Liver (tissue), 9 donors: Measurements from ENCODE around the gene CA9. TPM values are rescaled to one million over a fixed set of nuclear protein-coding genes. Genes with fewer than 3 reads are reported as not detected.

Experiments
- DNase-seq: peaks from one replicate; pipeline ENCODE4 v3.0.0-alpha.2; 2017; ENCODE audit warnings: low spot score
- H3K27ac ChIP-seq, 2 donors: one replicate each; pipeline ENCODE4 v1.7.0; 2013; ENCODE audit warnings: inconsistent platforms in 2 of 2, low read length in 2 of 2, control low read depth in 1 of 2, low read depth in 1 of 2, mild to moderate bottlenecking in 1 of 2
- H3K27me3 ChIP-seq, 4 donors: one replicate each; pipeline versions ENCODE4 v1.6.1 to v1.7.0; 2013; ENCODE audit warnings: low read length in 3 of 4, inconsistent platforms in 1 of 4, mild to moderate bottlenecking in 1 of 4, moderate library complexity in 1 of 4; ENCODE audit not compliant: control insufficient read depth in 4 of 4, insufficient read depth in 4 of 4
- H3K36me3 ChIP-seq, 4 donors: one replicate each; pipeline versions ENCODE4 v1.6.1 to v1.7.0; 2013; ENCODE audit warnings: low read length in 3 of 4, mild to moderate bottlenecking in 3 of 4, low read depth in 1 of 4, moderate library complexity in 1 of 4; ENCODE audit not compliant: control insufficient read depth in 4 of 4, insufficient read depth in 3 of 4
- H3K4me1 ChIP-seq, 4 donors: one replicate each; pipeline versions ENCODE4 v1.6.1 to v1.7.0; 2013; ENCODE audit warnings: low read length in 3 of 4, mild to moderate bottlenecking in 3 of 4, moderate library complexity in 1 of 4; ENCODE audit not compliant: control insufficient read depth in 4 of 4, insufficient read depth in 4 of 4
- H3K4me3 ChIP-seq, 3 donors: one replicate each; pipeline versions ENCODE4 v1.6.1 to v1.7.0; 2013; ENCODE audit warnings: low read length in 3 of 3, control low read depth in 1 of 3, low read depth in 1 of 3, mild to moderate bottlenecking in 1 of 3
- H3K9ac ChIP-seq, 2 donors: one replicate each; pipeline ENCODE4 v1.7.0; 2013; ENCODE audit warnings: low read length in 2 of 2, mild to moderate bottlenecking in 2 of 2, moderate library complexity in 2 of 2, control low read depth in 1 of 2, low read depth in 1 of 2
- H3K9me3 ChIP-seq, 4 donors: one replicate each; pipeline versions ENCODE4 v1.6.1 to v1.7.0; 2013; ENCODE audit warnings: low read length in 3 of 4; ENCODE audit not compliant: control insufficient read depth in 4 of 4
- ATF3 ChIP-seq: IDR thresholded peaks from 2 replicates; pipeline ENCODE4 v1.6.1; 2016; ENCODE audit warnings: antibody characterized with exemption
- CTCF ChIP-seq: fragments of 150-350 bp; IDR thresholded peaks from 2 replicates; pipeline ENCODE4 v1.5.1; 2017; ENCODE audit warnings: improper control_type of control experiment, low read depth, low read length; ENCODE audit not compliant: missing input control
- EGR1 ChIP-seq, 2 donors: IDR thresholded peaks; 2 replicates each; pipeline ENCODE4 v1.6.1; 2016 to 2018; ENCODE audit warnings: antibody characterized with exemption in 2 of 2, low read depth in 2 of 2
- FOXA1 ChIP-seq: IDR thresholded peaks from 2 replicates; pipeline ENCODE4 v1.6.1; 2016; ENCODE audit warnings: antibody characterized with exemption
- FOXA2 ChIP-seq: IDR thresholded peaks from 2 replicates; pipeline ENCODE4 v1.6.1; 2016; ENCODE audit warnings: antibody characterized with exemption
- GABPA ChIP-seq, 2 donors: IDR thresholded peaks in 1 of 2; conservative IDR thresholded peaks in 1 of 2; 2 replicates each; pipeline ENCODE4 v1.6.1; 2016; ENCODE audit warnings: antibody characterized with exemption in 2 of 2, mild to moderate bottlenecking in 1 of 2, moderate library complexity in 1 of 2
- HNF4G ChIP-seq: IDR thresholded peaks from 2 replicates; pipeline ENCODE4 v1.6.1; 2016; ENCODE audit warnings: antibody characterized with exemption
- MAX ChIP-seq: IDR thresholded peaks from 2 replicates; pipeline ENCODE4 v1.6.1; 2016; ENCODE audit warnings: antibody characterized with exemption
- NR2F2 ChIP-seq: IDR thresholded peaks from 2 replicates; pipeline ENCODE4 v1.6.1; 2016; ENCODE audit warnings: antibody characterized with exemption
- RAD21 ChIP-seq, 2 donors: IDR thresholded peaks; 2 replicates each; pipeline ENCODE4 v1.6.1; 2016; ENCODE audit warnings: antibody characterized with exemption in 2 of 2, mild to moderate bottlenecking in 2 of 2
- REST ChIP-seq: IDR thresholded peaks from 2 replicates; pipeline ENCODE4 v1.6.1; 2016; ENCODE audit warnings: antibody characterized with exemption, mild to moderate bottlenecking
- RXRA ChIP-seq, 2 donors: IDR thresholded peaks; 2 replicates each; pipeline ENCODE4 v1.6.1; 2017 to 2018; ENCODE audit warnings: antibody characterized with exemption in 2 of 2, mild to moderate bottlenecking in 1 of 2
- SP1 ChIP-seq: IDR thresholded peaks from 2 replicates; pipeline ENCODE4 v1.6.1; 2018; ENCODE audit warnings: antibody characterized with exemption, mild to moderate bottlenecking
- TAF1 ChIP-seq: conservative IDR thresholded peaks from 2 replicates; pipeline ENCODE4 v1.6.1; 2016; ENCODE audit warnings: antibody characterized with exemption, mild to moderate bottlenecking
- YY1 ChIP-seq: IDR thresholded peaks from 2 replicates; pipeline ENCODE4 v1.6.1; 2016; ENCODE audit warnings: antibody characterized with exemption, mild to moderate bottlenecking
- ZBTB33 ChIP-seq: IDR thresholded peaks from 2 replicates; pipeline ENCODE4 v1.6.1; 2016; ENCODE audit warnings: antibody characterized with exemption
- WGBS: extraction: QIAGEN DNeasy Blood & Tissue Kit; methylation state at CpG from one replicate; pipeline ENCODE4 v1.1.7; 2013; 5-methylcytosine and 5-hydroxymethylcytosine counted together
- polyA plus RNA-seq, 2 donors: library from polyadenylated mRNA; stranded (reverse) in 1 of 2; unstranded in 1 of 2; fragments of 200-250 nt in 1 of 2; fragments of >200 nt in 1 of 2; fragmentation: Nextera tagmentation in 1 of 2; extraction: Ambion mirVana in 1 of 2; gene quantifications; one replicate each; pipeline versions ENCODE4 v1.2.1 to v1.2.3, GENCODE V29; 2013 to 2015
- total RNA-seq, 2 donors: library from RNA; depleted of rRNA; stranded (reverse); fragments of >200 nt; gene quantifications; one replicate each; pipeline ENCODE4 v1.2.3, GENCODE V29; 2014
- donor health status: healthy.
- donor health status: healthy.
- donor health status: healthy.
- donor health status: healthy.
- donor health status: healthy.

Gene CA9
- total and polyA plus RNA-seq, 4 donors: 0.47 to 2.2 (median 0.80) TPM

GRCh38 chr9:35690614-35691333 is 17.0 kb downstream of the CA9 start:
- H3K4me1 ChIP-seq: peaks cover 0 to 10% (median 5%) of the 10 kb centered on the region in 4 donors
- peaks cover 0 to 3% (median 1%) of the 10 kb centered on the region in 4 donors for H3K36me3 ChIP-seq
- H3K9me3 ChIP-seq: no peaks in the 10 kb centered on the region
- peak overlapping the region; percentile 77 to 81 for H3K27ac ChIP-seq
- peak overlapping the region in 1 of 2 donors; percentile 47 for H3K9ac ChIP-seq
- no peak for DNase-seq
- H3K27me3 ChIP-seq: no peaks in the 10 kb centered on the region
- 2% methylated on average over 61 of the region's 61 CpGs for WGBS
- TF ChIP-seq ZBTB33: no peak
- no peak for TF ChIP-seq MAX
- TF ChIP-seq YY1: no peak
- no peak for TF ChIP-seq REST
- no peak for TF ChIP-seq ATF3
- peak in 1 of 2 donors; percentile 5 for TF ChIP-seq RXRA (IDR thresholded peaks at IDR 0.05)
- TF ChIP-seq EGR1 (IDR thresholded peaks at IDR 0.05; ENCODE audit: low read depth in 2 of 2): no peak
- no peak for TF ChIP-seq FOXA1
- TF ChIP-seq NR2F2: no peak
- H3K4me3 ChIP-seq: peak overlapping the region; percentile 59 to 85 (median 77)

GRCh38 chr9:35691334-35691650 is 17.6 kb downstream of the CA9 start:
- Histone ChIP-seq H3K9me3 (no peaks in the 10 kb centered on the region), H3K27ac (peak overlapping the region; percentile 77 to 81), H3K4me3 (peak overlapping the region in 2 of 3 donors; percentile 77 to 85), H3K27me3 (no peaks in the 10 kb centered on the region), H3K36me3 (peaks cover 0 to 4% (median 2%) of the 10 kb centered on the region in 4 donors), H3K4me1 (peaks cover 0 to 10% (median 5%) of the 10 kb centered on the region in 4 donors), H3K9ac (peak overlapping the region in 1 of 2 donors; percentile 47)
- no peak for DNase-seq
- 51% methylated on average over 10 of the region's 10 CpGs for WGBS
- no peak for TF ChIP-seq RXRA (IDR thresholded peaks at IDR 0.05)
- no peak for TF ChIP-seq FOXA2
- no peak for TF ChIP-seq ZBTB33
- no peak for TF ChIP-seq ATF3
- TF ChIP-seq SP1: no peak
- no peak for TF ChIP-seq TAF1
- TF ChIP-seq REST: no peak
- no peak for TF ChIP-seq GABPA (IDR thresholded peaks at IDR 0.05 in 1 of 2, conservative IDR thresholded peaks at IDR 0.05 in 1 of 2)
- no peak for TF ChIP-seq NR2F2
- TF ChIP-seq RAD21 (IDR thresholded peaks at IDR 0.05): no peak
- TF ChIP-seq CTCF: no peak
- no peak for TF ChIP-seq FOXA1
- no peak for TF ChIP-seq HNF4G
- no peak for TF ChIP-seq EGR1 (IDR thresholded peaks at IDR 0.05; ENCODE audit: low read depth in 2 of 2)
